ENCODE results near the gene CCDC88C. TPM values are rescaled to one million over a fixed set of nuclear protein-coding genes. Genes with fewer than 3 reads are reported as not detected.

CCDC88C gene
- total RNA-seq, 1 experiment from 2014 or later: 45.3 TPM

DNA sequence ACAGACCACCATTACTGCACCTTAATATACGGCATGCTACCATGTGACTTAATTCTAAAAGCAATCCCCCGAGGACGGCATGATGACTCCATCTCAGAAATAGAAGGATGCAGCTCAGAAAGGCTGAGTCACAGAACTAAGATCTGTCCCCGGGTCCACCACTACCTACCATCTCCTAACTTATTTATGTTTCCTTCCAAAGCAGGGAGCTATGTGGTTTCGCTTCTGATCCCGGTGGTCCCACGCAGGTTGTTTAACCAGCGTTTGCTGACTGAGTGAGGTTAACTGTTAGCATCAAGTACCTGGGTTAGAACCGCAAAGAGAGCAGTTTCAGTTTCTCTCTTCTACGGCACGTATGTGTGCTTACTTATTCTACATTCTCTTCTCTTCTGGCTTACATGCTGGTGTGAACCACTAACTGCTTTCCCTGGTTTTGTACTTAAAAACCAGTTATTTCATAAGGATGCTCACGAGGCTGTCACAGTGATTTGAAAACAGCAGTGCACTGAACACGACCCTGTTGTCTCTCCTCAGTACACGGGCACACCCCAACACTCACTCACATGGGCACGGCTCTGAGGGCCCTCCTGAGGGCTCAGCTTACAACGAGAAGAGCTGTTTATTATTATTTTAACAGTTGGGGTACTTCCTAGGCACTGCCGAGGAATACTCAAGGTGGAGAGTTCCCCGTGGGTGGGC, 66.7 kb downstream of the CCDC88C start:
- no peak for DNase-seq (ENCODE audit: low spot score)

DNA sequence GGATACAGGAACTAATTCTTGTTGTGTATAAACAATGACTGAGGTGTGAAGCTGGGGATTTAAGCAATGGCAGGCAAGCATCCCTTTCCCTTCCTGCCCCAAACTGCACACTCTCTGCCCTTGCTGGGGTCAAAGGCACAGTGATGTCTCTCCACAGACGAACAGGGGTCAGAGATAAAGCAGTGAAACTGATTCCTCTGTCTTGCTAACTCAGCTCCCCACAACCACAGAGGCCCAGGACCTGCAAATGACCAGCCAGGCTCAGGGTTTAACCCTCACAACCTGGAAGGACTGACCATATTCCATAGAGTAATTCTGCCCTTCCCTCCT, 67.2 kb downstream of the CCDC88C start:
- no peak for DNase-seq (ENCODE audit: low spot score)

DNA sequence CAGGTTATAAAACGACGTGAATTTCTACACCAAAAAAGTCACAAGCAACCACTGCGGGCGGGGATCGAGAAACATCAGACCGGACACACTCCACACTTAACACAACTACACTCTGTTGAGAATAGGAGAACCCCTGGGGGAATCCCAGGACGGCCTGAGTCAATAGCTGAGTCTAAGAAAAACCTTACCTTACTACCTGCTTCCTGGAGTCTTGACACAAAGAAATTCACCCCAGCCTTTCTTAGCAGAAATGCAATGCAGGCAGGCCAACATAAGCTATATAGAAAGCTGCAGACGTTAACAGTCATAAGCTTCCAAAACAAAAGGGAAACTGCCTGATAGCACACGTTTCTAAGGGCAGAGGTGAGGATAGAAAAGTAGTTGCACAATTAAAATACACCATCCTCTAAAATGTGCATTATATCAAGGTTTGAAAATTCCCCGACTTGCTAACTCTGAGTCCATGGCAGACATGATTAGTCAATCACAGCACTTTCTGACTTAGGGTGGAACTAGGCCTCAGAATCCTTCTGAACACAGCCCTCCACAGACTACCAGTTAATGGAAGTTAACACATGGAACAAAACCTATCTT, 68.0 kb downstream of the CCDC88C start:
- no peak for DNase-seq (ENCODE audit: low spot score)

DNA sequence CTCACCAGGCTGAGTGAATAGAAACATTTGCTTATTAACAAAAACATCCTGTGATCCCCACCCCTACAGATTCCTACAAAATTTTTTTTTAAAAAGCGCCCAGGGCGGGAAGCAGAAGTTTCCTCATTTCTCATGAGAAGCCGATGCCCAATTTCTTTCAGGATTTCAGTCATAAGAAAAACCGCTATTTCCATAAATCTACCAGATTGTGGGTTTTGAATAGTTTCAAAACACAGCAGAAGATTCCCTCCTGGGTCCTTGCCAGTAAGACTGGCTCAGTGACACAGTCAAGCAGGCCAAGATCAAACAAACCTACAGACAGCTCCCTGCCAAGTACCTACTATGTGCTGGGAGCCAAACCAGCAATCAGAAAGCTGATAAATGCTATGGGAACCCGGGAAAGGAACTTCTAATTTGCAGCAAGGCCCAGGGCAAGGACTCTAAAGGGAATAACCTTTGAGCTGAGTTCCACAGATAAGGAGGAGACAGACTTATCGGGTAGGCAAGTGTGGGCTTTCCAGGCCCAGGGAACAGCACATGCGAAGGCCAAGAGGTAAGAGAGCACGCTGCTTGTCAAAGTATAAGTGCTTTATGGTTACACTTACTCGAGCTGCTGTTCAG, 68.7 kb downstream of the CCDC88C start:
- DNase-seq (ENCODE audit: low spot score): no peak

DNA sequence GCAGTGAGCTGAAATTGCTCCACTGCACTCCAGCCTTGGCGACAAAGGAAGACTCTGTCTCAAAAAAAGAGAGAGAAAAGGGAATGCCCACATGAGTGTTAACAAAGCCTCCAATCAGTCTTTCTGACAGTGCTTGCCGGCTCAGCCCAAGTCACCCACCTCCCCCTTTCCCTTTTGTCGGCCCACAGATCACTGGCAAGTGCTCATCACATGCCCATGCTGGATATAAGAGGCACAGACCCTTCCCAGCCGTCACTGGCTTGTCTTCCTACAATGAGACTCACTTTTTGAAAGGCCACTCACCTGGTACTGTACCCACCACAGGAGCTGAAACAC, 70.8 kb downstream of the CCDC88C start:
- DNase-seq (ENCODE audit: low spot score): no peak

DNA sequence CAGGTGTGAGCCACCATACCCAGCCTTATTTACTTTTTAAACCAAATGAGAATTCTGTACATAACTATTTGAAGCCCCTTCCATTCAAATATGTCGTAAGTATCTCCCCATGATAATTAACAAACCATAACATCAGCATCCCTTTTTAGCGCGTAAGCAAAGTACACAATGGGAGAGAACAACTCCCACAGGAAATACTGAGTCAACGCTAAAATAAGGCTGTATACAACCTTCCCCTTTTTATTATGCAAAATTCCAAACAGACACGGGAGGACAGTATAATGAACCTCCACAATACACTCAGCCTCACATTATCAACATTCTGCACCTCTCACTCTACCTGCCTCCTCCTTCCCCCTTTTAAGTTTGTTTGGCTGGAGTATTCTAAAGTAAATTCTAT, 73.5 kb downstream of the CCDC88C start:
- DNase-seq (ENCODE audit: low spot score): no peak

DNA sequence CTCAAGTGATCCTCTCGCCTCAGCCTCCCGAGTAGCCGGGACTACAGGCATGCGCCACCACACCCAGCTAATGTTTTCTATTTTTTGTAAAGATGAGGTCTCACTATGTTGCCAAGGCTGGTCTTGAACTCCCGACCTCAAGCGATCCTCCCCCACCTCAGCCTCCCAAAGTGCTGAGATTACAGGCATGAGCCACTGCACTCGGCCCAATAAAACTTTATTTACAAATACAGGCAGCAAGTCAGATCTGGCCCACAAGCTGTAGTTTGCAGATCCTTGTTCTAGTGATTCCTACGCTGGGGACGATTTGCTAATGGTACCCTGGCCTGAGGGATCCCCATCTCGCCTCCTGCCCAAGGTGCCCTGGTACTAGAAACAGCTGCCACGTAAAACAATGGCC, 74.6 kb downstream of the CCDC88C start:
- DNase-seq (ENCODE audit: low spot score): no peak

DNA sequence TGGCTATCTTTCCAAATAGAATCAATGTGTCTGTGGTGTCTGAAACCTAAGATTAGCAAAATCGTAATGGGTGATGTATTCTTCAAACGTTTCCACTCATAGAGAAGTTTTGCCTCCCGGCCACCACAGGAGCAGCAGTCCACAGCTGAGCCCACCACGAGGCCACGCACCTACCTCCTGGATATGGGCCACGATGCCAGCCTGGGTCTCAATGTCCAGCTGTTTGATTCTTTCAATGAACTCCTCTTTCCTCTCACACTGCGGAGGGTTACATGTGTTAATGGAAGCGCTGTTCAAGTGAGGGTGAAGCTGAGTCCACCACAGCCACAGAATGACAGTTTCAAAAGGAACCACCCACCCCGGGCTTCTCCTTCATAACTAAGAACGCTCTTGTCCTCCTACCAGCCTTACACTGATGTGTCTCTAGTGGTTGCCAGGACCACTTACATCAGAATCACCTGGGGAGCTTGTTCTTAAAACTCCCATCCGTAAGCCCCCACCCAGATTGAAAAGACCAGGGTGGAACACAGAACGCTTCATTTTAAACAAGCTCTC, 75.3 kb downstream of the CCDC88C start:
- no peak for DNase-seq (ENCODE audit: low spot score)

DNA sequence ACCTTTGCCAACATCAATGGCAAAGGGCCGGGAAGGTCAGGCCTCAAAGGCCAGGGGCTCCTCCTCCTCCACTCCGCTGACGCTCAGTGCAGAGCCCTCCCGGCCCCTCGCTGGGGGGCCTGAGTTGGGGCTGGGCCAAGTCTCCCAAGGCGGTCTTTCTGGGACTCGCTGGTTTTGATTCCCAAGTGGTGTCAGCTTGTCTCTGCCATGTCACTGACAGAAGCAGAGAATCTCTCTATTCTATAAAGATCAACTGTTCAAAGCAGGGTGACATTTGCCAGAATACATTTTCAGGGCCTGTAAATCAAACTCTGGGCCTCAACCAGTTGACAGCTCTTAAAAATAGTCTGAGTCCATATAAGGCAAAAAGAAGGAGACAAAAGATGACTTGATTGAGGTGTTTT, 75.9 kb downstream of the CCDC88C start:
- DNase-seq (ENCODE audit: low spot score): no peak

DNA sequence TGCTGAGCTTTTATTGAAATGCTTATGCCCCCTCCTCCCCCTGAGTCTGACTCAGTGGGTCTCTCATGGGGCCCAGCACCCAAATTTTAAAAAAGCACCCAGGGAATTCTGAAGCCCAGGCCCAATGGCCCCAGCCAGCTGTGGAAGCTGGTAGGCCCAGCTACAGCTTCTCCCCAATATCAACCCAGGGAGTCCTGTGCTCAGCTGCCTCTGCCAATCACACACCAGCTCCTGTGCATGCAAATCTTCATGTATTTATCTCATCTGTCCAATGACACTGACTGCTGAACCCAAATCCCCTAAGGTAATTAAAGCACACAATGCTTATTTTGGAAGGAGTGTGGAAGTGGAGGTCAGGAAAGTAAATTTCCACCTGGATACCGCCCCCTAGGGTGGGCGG, 76.3 kb downstream of the CCDC88C start:
- no peak for DNase-seq (ENCODE audit: low spot score)

DNA sequence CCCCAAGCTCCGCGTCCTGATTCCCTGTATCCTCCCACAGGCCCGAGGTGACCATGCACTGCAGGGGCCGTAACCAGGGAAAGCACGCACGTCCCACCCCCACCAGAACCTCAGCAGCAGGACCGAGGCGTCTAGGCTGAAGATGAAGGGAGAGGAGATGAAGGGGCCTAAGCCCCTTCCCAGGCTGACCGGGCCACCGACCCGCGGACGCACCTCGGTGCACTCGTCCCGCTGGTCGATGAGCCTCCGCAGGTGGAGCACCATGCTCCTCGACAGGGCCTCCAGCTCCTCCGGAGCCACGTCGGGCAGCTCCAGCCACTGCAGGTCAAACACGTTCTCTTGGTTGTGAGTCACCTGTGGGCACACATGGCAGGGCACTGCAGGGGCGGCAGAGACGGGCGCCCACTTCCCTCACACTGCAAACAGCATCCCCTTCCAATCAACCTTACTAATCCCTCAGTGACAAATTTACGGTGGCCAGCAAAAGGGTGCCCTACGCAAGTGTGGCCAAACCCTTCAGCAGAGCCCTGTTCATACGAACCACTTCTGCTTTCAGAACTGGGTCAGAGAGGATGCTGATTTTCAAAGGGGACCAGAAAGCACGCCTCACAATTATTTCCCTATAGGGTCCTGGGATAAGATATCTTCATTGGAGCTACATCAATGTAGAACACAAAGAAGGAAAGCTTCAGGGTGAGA, 77.8 kb downstream of the CCDC88C start:
- no peak for DNase-seq (ENCODE audit: low spot score)

DNA sequence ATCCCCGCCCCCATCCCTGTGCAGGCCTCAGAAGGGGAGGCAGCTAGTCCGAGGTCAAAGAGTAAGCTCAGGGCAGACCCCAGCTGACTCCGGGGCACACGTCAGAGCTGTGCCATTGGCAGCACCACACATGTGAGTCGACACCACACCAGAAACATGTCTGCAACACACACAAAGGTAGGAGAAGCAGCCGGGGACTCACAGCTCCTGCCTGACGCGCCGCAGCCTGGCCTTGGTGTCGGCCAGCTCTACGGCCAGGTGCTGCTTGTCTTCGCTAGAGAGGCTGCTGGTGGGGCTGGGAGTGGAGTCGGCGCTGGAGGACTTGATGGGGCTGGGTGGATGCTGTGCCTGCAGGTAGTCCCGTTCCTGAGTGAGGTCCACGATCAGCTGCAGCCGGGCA, 78.5 kb downstream of the CCDC88C start:
- DNase-seq (ENCODE audit: low spot score): no peak

DNA sequence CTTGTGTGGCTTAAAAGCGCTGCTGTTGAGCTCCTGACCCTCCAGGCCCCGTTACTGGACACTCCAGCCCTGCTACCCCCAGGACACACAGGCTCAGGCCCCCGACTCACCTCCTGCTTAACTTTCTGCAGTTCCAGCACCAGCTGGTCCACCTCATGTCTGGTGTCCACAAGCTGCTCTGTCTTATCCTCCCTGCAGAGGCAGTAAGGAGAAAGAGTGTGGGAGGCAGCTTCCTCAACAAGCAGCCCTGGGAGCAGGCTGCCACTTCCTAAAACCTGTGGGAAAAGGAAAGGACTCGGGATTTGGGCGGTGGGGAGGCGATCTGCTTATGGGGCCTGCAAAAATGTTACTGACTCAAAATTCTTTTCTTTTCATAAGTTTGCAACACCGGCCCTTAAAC, 79.2 kb downstream of the CCDC88C start:
- no peak for DNase-seq (ENCODE audit: low spot score)

DNA sequence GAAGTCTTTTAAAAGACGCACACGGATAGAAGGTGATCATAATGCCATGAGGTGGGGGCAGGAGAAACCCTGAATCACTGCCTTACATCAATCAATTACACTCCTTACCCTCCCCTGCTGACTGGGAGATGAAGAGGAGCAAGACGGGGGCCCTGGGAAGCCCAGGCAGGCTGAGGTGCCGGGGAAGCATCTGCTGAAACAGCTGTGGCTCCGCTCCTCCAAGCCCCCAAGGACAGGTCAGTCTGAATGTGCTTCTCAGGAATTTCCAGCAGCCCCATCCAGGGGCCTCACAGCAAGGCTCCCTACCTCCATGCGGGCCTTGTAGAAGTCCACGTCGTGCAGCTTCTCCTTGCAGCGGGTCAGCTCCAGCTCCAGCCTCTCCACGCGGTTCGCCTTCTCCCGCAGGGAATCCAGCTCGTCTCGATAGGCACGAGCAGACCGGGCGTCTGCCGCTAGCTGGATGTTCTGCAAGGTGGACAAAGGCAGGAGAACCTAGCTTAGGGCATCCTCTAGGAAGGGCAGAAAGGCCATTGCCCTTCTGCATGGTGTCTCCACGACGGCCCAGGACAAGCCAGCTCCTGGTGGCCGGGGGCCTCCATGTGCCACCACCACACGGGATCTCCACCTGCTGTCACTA, 79.8 kb downstream of the CCDC88C start:
- DNase-seq (ENCODE audit: low spot score): no peak

DNA sequence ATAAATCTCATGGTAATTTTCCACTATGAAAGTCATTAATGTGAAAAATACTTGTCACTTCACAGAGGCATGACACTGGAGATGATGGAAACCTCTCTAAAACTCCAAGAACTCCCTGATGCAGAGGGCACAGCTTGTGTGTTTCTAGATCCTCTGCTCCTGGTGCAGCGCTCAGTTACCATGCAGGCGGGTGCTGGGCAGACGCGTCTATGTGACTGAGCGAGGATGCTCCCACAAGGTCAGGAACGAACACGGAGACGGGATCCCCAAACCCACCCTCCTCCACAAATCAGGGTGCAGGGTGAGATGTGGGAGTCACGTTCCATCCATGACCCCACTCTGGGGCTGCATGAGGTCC, 81.5 kb downstream of the CCDC88C start:
- DNase-seq (ENCODE audit: low spot score): no peak

DNA sequence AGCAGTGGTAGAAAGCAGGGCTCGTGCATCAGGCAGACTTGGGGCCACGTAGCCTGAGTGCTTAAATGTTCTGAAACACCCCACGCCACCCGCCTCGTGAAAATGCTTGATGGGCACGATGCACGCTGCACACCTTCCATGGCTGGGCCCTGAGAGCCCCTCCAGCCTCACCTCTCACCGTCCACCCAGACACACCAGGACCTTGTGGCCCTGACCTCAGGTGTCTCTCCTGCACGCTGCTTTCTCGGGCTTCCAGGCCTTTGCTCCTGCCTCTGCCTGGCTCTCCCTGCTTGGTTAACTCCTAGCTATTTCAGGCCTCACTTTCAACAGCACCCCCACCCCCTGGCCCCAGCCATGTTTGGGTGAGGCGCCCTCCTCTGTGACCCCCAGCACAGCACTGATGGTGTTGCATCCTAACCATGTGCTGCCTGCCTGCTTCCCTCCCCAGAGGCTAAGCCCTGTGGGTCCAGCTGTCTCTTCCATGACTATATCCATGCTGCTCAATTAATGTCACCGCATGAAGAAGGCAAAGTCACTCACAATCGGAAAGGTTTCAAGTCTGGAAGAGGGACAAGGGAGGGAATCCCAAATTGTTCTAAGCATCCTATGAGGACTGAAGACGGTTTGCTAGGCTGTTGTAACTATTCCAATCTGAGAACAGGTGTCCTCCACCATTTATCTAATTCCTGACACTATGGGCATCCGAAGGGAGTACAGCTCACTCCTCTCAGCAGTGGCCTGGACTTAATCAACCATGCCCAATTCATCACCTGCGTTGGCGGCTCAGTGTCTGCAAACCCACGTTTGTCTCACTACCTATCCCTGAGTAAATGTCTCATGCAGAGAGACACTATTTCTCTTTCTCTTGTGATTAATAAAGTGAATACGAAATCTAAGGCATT, 82.2 kb downstream of the CCDC88C start:
- no peak for DNase-seq (ENCODE audit: low spot score)

DNA sequence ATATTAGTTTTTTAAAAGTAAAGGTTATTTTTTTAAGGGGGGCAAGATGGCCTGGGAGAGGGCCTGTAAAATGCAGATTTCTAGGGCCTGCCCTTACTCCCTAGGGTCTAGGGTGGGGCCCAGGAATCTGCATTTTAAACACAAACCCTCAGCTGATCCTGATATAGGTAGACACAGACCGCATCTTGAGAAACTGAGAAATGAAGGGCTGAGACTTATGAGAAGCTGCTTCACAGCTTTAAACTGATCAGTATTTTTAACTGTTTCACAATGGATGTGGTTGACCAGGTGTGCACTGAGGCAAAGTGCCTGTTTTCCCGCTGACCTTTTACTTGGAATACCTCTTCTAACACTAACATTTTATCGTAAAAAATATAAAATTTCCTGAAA, 84.0 kb downstream of the CCDC88C start:
- DNase-seq (ENCODE audit: low spot score): no peak

DNA sequence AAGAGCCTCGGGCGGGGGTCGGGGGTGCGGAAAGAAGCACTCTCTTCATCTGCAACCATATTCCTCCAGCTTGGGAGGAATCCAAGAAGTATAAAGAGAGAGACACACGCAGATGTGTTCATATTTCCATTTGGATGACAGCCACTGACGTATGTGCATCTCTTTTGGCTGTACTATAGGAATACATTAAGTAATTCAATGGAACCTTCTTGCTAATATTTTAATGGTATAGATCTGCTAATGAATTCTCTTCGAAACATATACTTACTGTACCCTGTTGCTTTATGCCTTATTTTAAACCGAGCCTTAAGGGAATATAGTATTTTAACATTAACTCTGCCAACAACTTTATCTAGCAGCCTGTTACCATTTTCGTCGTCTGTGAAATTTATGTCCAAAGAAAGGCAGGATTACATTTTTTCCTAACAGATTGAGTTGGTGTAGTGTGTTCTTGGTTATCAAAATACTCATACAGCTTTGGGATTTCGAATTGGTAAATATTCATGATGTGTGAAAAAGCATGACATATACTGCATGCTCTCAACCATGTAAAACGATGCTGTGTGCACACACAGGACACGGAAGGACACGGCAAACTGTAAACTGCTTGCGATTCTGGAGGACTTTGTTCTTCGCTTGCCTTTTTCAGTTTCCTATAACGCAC, 84.5 kb downstream of the CCDC88C start:
- DNase-seq (ENCODE audit: low spot score): no peak

DNA sequence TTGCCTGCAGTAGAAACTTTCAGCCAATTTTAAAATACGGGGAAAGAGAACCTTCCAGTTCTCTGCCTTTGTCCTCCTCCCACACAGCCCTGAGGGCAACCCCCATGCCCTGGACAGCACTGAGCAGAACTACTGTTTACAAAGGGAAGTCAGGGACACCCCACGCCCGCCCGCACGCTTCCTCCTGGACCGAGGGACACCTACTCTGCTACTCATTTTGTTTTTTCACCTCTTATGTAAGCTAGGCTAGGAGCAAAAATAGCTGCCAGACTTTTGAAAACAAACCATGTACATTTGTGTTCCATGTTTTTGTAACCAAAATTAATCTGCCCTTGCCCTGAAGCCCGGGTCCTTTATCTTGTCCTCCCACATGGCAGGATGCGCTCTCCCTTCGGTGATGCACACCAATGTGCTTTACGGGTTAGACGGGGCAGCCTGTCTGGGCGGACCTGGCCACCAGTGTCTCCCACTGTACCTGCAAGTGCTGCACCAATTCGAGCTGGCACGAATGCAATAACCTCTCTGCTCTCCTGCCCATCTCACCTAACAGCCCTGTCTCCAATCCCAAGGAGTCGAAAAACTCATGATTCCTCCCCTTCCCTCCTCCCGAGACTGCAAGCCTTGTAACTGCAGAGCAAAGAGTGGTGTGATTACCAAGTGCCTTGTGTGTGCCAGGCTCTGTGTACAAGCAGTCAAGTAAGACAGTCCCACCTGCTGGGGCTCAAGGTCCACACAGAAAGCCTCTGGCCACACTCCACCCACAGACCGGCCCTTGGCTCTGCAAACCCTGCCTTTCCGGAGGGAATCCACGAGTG, 85.2 kb downstream of the CCDC88C start:
- peak; percentile 24 for DNase-seq (ENCODE audit: low spot score)

DNA sequence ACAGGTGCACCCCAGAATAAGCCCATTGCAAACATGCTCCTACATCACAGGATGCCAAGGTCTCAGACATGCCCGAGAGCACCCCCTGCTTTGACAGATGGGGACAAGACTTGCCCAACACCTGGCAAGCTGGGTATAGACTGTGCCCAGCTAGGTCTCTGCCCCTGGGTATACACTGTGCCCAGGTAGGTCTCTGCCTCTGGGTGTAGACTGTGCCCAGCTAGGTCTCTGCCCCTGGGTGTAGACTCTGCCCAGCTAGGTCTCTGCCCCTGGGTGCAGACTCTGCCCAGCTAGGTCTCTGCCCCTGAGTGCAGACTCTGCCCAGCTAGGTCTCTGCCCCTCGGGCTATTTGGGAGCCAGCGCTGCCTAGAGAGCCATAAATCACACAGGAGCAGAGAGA, 85.9 kb downstream of the CCDC88C start:
- DNase-seq (ENCODE audit: low spot score): peak; percentile 9
